ENCODE data around the gene ANO10. TPM values are rescaled to one million over a fixed set of nuclear protein-coding genes. Genes with fewer than 3 reads are reported as not detected.
"Not testable (repeated sequence)": the region's sequence is repeated elsewhere in the genome, so short reads cannot be mapped to it uniquely, and the experiment has no call there.

Gene ANO10
- total RNA-seq, 1 experiment from 2014 or later: 9.7 TPM

GRCh38 chr3:43521941-43522340, 99.9 kb downstream of the ANO10 start:
- no TSS peak for BruUV-seq (replicated peaks)
- POLR2A ChIA-PET (ENCODE audit: low non-redundant PET): no interaction called here

GRCh38 chr3:43518515-43518914, 103.3 kb downstream of the ANO10 start:
- H3K27me3 ChIP-seq (replicated peaks; ENCODE audit: insufficient read depth, low read depth, low read length, poor library complexity); H3K27ac ChIP-seq (ENCODE audit: low read depth, low read length, poor library complexity, severe bottlenecking); POLR2A ChIA-PET (ENCODE audit: low non-redundant PET); DNase-seq (ENCODE audit: low spot score); H3K4me1 ChIP-seq (ENCODE audit: insufficient read depth, low read length, poor library complexity, severe bottlenecking); H3K9me3 ChIP-seq (ENCODE audit: low read depth, low read length, poor library complexity, severe bottlenecking); intact Hi-C loops (cut with micrococcal nuclease; ENCODE audit: unreplicated experiment); H3K36me3 ChIP-seq (ENCODE audit: insufficient read depth, low read length, poor library complexity, severe bottlenecking); H3K4me3 ChIP-seq (ENCODE audit: low read depth, low read length, poor library complexity, severe bottlenecking); BruUV-seq (replicated peaks); CTCF ChIA-PET: not testable (repeated sequence)

More at GRCh38 chr3:43521941-43522340, 99.9 kb downstream of the ANO10 start:
- no peaks in the 10 kb centered on the region for H3K9me3 ChIP-seq (ENCODE audit: low read depth, low read length, poor library complexity, severe bottlenecking)
- H3K4me3 ChIP-seq (ENCODE audit: low read depth, low read length, poor library complexity, severe bottlenecking): no peak overlapping the region
- TF ChIP-seq CTCF (conservative IDR thresholded peaks at IDR 0.05; ENCODE audit: low read depth, low read length) (no peak), EZH2 (IDR thresholded peaks at IDR 0.05; ENCODE audit: borderline replicate concordance, low read depth, low read length, poor library complexity, severe bottlenecking) (no peak)
- no peak for DNase-seq (ENCODE audit: low spot score)
- H3K36me3 ChIP-seq (ENCODE audit: insufficient read depth, low read length, poor library complexity, severe bottlenecking): no peaks in the 10 kb centered on the region
- CTCF ChIA-PET: no interaction called here
- no peaks in the 10 kb centered on the region for H3K27me3 ChIP-seq (replicated peaks; ENCODE audit: insufficient read depth, low read depth, low read length, poor library complexity)
- H3K27ac ChIP-seq (ENCODE audit: low read depth, low read length, poor library complexity, severe bottlenecking): no peak overlapping the region
- H3K4me1 ChIP-seq (ENCODE audit: insufficient read depth, low read length, poor library complexity, severe bottlenecking): no peaks in the 10 kb centered on the region
- intact Hi-C loops (cut with micrococcal nuclease; ENCODE audit: unreplicated experiment): no loop called here

- no peak for DNase-seq (ENCODE audit: low spot score)
- CTCF ChIA-PET: interaction anchor here (0.6 kb wide), 1 partner anchor 78 kb away, joined by 3 read pairs; no protein-coding TSS in a partner anchor
- Histone ChIP-seq H3K27ac (ENCODE audit: low read depth, low read length, poor library complexity, severe bottlenecking) (no peak overlapping the region), H3K9me3 (ENCODE audit: low read depth, low read length, poor library complexity, severe bottlenecking) (no peaks in the 10 kb centered on the region), H3K36me3 (ENCODE audit: insufficient read depth, low read length, poor library complexity, severe bottlenecking) (no peaks in the 10 kb centered on the region), H3K4me1 (ENCODE audit: insufficient read depth, low read length, poor library complexity, severe bottlenecking) (no peaks in the 10 kb centered on the region), H3K4me3 (ENCODE audit: low read depth, low read length, poor library complexity, severe bottlenecking) (no peak overlapping the region), H3K27me3 (replicated peaks; ENCODE audit: insufficient read depth, low read depth, low read length, poor library complexity) (no peaks in the 10 kb centered on the region)
- BruUV-seq (replicated peaks): no TSS peak
- intact Hi-C loops (cut with micrococcal nuclease; ENCODE audit: unreplicated experiment): no loop called here
- TF ChIP-seq CTCF (conservative IDR thresholded peaks at IDR 0.05; ENCODE audit: low read depth, low read length) (no peak), EZH2 (IDR thresholded peaks at IDR 0.05; ENCODE audit: borderline replicate concordance, low read depth, low read length, poor library complexity, severe bottlenecking) (no peak)
- POLR2A ChIA-PET (ENCODE audit: low non-redundant PET): no interaction called here
These were observed 105.7 kb downstream of the ANO10 start for GRCh38 chr3:43515970-43516635.
